SIG-M5 treated with dmso at 0.1 percent for 504 hours (cell line): ENCODE results near the gene NR6A1.

ENCODE experiments used
- DNase-seq: peaks from one replicate; lab custom pipeline; 2025; ENCODE audit not compliant: unreplicated experiment; lab: John Stamatoyannopoulos, UW

Gene NR6A1

GRCh38 chr9:124541824-124542223 is 229.3 kb downstream of the NR6A1 start:
- DNase-seq, result no peak

- DNase-seq, result no peak
Measured at GRCh38 chr9:124537926-124538325, 233.2 kb downstream of the NR6A1 start.

- DNase-seq, result no peak
Measured at GRCh38 chr9:124535846-124536245, 235.3 kb downstream of the NR6A1 start.

- no peak for DNase-seq
Measured at GRCh38 chr9:124532897-124533296, 238.2 kb downstream of the NR6A1 start.

GRCh38 chr9:124531115-124531514 is 240.0 kb downstream of the NR6A1 start:
- no peak for DNase-seq

GRCh38 chr9:124530246-124530645 is 240.9 kb downstream of the NR6A1 start:
- no peak for DNase-seq

- no peak for DNase-seq
Measured at GRCh38 chr9:124527781-124528180, 243.3 kb downstream of the NR6A1 start.

GRCh38 chr9:124526174-124526573 is 244.9 kb downstream of the NR6A1 start:
- no peak for DNase-seq

- DNase-seq, result no peak
Measured at GRCh38 chr9:124522121-124523098, 248.7 kb downstream of the NR6A1 start.

GRCh38 chr9:124521142-124521541 is 250.0 kb downstream of the NR6A1 start:
- DNase-seq, result no peak

- DNase-seq, result no peak
Measured at GRCh38 chr9:124520206-124520596, 250.9 kb downstream of the NR6A1 start.

- DNase-seq, result no peak
Measured at GRCh38 chr9:124518116-124518515, 253.0 kb downstream of the NR6A1 start.

GRCh38 chr9:124517600-124517999 is 253.5 kb downstream of the NR6A1 start:
- DNase-seq, result no peak

GRCh38 chr9:124514874-124515273 is 256.2 kb downstream of the NR6A1 start:
- DNase-seq, result no peak

GRCh38 chr9:124514125-124514524 is 257.0 kb downstream of the NR6A1 start:
- no peak for DNase-seq

- no peak for DNase-seq
Measured at GRCh38 chr9:124513376-124513994, 257.6 kb downstream of the NR6A1 start.

GRCh38 chr9:124512806-124513204 is 258.3 kb downstream of the NR6A1 start:
- no peak for DNase-seq

GRCh38 chr9:124511891-124512805 is 259.0 kb downstream of the NR6A1 start:
- DNase-seq, result no peak

- no peak for DNase-seq
Measured at GRCh38 chr9:124511426-124511840, 259.7 kb downstream of the NR6A1 start.

- DNase-seq, result no peak
Measured at GRCh38 chr9:124510650-124511425, 260.3 kb downstream of the NR6A1 start.
